CD4-positive, alpha-beta T cell treated with Interleukin-4 for 4 hours (primary cell): ENCODE results near the gene RCC1.
A peak's percentile ranks its signal among the peaks of the same experiment; 100 is the strongest.
"Not testable (repeated sequence)": the region's sequence is repeated elsewhere in the genome, so short reads cannot be mapped to it uniquely, and the experiment has no call there.

Experiments used
- DNase-seq: peaks from one replicate; pipeline ENCODE4 v3.0.0-alpha.2; 2020

Gene RCC1

GRCh38 chr1:28505406-28506187 is at the start of gene RCC1:
Gene RCC1, plus strand, starts transcription at chr1:28506043. Its CDS starts 23,824 bp downstream, at chr1:28529867.
- DNase-seq, result peak; percentile 98

- no peak for DNase-seq
Observed at GRCh38 chr1:28456078-28456477, 49.8 kb upstream of the RCC1 start.

- DNase-seq, result no peak
Observed at GRCh38 chr1:28457678-28458077, 48.2 kb upstream of the RCC1 start.

GRCh38 chr1:28458237-28459228 is 47.3 kb upstream of the RCC1 start:
- DNase-seq, result no peak

GRCh38 chr1:28466226-28466778 is 39.5 kb upstream of the RCC1 start:
- no peak for DNase-seq

GRCh38 chr1:28470146-28470545 is 35.7 kb upstream of the RCC1 start:
- no peak for DNase-seq

- DNase-seq, result not testable (repeated sequence)
Observed at GRCh38 chr1:28479497-28479896, 26.3 kb upstream of the RCC1 start.

GRCh38 chr1:28480308-28480707 is 25.5 kb upstream of the RCC1 start:
- no peak for DNase-seq

GRCh38 chr1:28482138-28482537 is 23.7 kb upstream of the RCC1 start:
- no peak for DNase-seq

- no peak for DNase-seq
Observed at GRCh38 chr1:28482702-28483101, 23.1 kb upstream of the RCC1 start.

- DNase-seq, result no peak
Observed at GRCh38 chr1:28494737-28495136, 11.1 kb upstream of the RCC1 start.

- DNase-seq, result no peak
Observed at GRCh38 chr1:28499553-28499952, 6.3 kb upstream of the RCC1 start.

- no peak for DNase-seq
Observed at GRCh38 chr1:28501925-28502324, 3.9 kb upstream of the RCC1 start.

- no peak for DNase-seq
Observed at GRCh38 chr1:28503117-28503516, 2.7 kb upstream of the RCC1 start.

- no peak for DNase-seq
Observed at GRCh38 chr1:28506907-28507246, 1.0 kb downstream of the RCC1 start.

GRCh38 chr1:28507247-28507645 is 1.4 kb downstream of the RCC1 start:
- DNase-seq, result no peak

GRCh38 chr1:28507646-28508434 is 2.0 kb downstream of the RCC1 start:
- no peak for DNase-seq

- DNase-seq, result no peak
Observed at GRCh38 chr1:28508435-28508754, 2.6 kb downstream of the RCC1 start.

GRCh38 chr1:28509705-28510272 is 3.9 kb downstream of the RCC1 start:
- DNase-seq, result no peak

- no peak for DNase-seq
Observed at GRCh38 chr1:28510273-28510969, 4.6 kb downstream of the RCC1 start.

GRCh38 chr1:28510970-28511440 is 5.2 kb downstream of the RCC1 start:
- DNase-seq, result no peak
